Measurements from ENCODE around the gene KCNE1.

KCNE1 gene

DNA sequence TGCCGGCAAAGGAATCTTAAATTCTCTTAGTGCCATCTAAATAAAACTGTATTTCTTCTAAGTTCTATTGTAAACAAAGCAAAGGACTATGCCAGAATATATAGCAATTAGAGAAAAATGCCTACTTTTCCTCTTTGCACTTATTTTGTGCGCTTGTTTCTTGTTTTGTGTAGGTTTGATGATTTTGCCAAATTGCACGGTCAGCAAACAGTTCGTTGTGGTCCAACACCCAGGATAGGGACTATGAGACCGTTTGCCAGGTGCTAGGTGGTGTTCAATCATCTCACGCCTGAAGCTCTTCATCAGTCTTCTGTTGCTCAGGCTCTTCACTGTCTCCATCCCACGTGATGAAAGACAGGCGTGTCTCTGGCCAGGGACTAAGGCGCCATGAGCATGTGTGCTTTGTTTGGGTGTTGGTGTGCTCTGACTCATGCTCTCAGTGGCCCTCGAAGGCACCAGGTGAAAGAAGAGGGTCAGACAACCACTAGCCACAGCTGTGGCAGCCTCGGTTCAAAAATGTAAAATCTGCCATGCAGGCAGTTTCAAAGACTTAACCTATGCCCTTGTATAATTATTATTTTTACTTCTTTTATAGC lies 36.9 kb upstream of the KCNE1 start:
- in situ Hi-C loops (cut with MboI; ENCODE audit: low pct_unique_long_range_greater_than_20kb, low sequenced_read_pairs, unreplicated experiment) = no loop called here
- TF ChIP-seq, protein P1, sequence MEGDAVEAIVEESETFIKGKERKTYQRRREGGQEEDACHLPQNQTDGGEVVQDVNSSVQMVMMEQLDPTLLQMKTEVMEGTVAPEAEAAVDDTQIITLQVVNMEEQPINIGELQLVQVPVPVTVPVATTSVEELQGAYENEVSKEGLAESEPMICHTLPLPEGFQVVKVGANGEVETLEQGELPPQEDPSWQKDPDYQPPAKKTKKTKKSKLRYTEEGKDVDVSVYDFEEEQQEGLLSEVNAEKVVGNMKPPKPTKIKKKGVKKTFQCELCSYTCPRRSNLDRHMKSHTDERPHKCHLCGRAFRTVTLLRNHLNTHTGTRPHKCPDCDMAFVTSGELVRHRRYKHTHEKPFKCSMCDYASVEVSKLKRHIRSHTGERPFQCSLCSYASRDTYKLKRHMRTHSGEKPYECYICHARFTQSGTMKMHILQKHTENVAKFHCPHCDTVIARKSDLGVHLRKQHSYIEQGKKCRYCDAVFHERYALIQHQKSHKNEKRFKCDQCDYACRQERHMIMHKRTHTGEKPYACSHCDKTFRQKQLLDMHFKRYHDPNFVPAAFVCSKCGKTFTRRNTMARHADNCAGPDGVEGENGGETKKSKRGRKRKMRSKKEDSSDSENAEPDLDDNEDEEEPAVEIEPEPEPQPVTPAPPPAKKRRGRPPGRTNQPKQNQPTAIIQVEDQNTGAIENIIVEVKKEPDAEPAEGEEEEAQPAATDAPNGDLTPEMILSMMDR (IDR thresholded peaks at IDR 0.05; ENCODE audit: extremely low read depth, insufficient read depth, missing control alignments) = no peak
- no peak for DNase-seq (ENCODE audit: low spot score)

DNA sequence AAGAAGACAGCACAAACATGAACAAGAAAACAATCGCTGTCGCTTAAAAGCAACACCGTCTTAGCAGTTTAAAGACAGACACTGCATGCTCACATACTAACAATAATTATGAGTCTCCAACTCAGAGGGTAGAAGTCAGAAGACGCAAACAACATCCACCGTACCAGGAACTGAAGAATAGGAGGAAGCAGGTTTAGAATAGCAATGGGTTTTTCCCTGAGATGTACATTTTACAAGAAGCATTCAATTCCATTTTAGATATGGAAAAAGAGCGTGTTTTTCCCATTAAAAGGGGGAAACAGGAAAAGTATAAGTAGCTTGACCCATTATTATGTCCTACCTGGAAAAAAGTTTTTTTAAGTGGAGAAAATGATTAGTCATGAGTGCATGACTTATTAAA lies 34.5 kb upstream of the KCNE1 start:
- in situ Hi-C loops (cut with MboI; ENCODE audit: low pct_unique_long_range_greater_than_20kb, low sequenced_read_pairs, unreplicated experiment) = no loop called here
- TF ChIP-seq, protein P1 (IDR thresholded peaks at IDR 0.05; ENCODE audit: extremely low read depth, insufficient read depth, missing control alignments) = no peak
- no peak for DNase-seq (ENCODE audit: low spot score)

DNA sequence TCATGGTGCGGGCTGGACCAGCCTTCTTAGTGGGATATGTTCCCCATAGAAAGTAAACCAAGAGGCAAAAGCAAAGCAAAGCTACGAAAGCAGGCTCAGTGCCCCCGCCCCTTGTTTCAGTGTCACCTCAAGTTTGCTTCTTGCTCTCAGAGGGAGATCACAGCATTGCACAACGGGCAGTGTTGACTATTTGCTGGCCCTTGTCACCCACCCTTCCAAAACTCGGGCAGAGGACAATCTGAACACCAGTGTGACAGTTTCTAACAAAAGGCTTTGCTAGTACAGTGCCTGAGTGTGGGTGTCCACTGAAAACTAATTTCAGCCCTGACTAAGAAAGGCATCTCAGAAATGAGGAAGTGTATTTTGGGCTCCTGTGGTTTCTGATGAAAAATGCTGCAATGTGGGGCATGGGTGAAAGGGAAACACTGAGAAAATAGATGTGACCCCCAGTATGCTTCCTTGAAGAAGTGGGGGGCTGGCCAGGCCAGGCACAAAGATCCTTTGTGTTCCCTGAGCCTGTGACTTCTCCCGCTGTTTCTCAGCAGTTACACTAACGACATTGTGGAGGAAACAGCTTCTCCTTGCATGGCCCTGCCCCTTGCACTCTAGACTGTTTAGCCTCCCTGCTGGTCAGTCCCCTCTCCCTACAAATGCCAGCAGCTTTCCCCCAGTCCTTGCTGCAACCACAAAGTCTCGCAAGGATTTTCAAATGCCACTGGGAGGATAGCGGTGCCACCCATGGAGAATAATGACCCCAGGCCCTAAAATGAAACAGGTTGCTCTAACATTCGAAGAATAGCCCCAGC lies 33.3 kb upstream of the KCNE1 start:
- TF ChIP-seq, protein P1 (IDR thresholded peaks at IDR 0.05; ENCODE audit: extremely low read depth, insufficient read depth, missing control alignments) = no peak
- in situ Hi-C loops (cut with MboI; ENCODE audit: low pct_unique_long_range_greater_than_20kb, low sequenced_read_pairs, unreplicated experiment) = no loop called here
- peak; percentile 73 for DNase-seq (ENCODE audit: low spot score)

DNA sequence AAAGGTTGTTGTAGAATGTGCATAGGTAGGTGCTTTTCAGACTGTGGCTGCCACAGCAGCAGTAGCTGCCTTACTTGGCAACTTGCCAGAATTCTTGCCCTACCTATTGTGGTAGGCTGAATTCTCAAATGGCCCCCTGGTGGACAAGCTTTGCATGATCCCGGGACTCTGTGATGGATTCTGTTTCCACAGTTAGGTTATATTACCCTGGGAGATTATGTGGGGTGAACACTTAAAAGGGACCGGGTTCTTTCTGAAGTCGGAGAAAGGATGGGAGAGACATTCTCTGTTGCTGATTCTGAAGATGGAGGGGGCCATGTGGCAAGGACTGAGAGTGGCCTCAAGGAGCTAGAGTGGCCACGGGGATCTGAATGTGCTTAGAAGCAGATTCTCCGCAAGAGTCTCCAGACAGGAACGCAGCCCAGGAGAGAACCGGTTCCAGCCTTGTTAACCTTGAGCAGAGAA lies 32.1 kb upstream of the KCNE1 start:
- no peak for DNase-seq (ENCODE audit: low spot score)
- TF ChIP-seq, protein P1 (IDR thresholded peaks at IDR 0.05; ENCODE audit: extremely low read depth, insufficient read depth, missing control alignments) = peak; percentile 39
- in situ Hi-C loops (cut with MboI; ENCODE audit: low pct_unique_long_range_greater_than_20kb, low sequenced_read_pairs, unreplicated experiment) = no loop called here

DNA sequence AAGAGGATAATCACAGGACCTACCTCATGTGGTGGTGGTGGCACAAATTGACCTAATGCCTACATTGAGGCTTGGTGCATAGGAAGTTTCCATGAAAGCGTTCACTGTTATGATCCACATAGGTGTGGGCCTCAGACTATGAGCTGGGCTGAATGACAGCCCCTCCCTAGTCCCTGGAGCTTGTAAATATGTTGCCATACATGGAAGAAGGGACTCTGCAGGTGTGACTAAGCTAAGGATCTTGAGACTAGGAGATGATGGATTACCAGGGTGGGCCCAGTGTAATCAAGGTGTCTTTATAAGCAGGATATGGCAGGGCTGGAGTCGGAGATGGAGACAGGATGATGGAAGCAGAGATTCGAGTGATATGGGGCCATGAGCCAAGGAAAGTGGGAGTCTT lies 31.0 kb upstream of the KCNE1 start:
- DNase-seq (ENCODE audit: low spot score) = no peak
- TF ChIP-seq, protein P1 (IDR thresholded peaks at IDR 0.05; ENCODE audit: extremely low read depth, insufficient read depth, missing control alignments) = no peak
- in situ Hi-C loops (cut with MboI; ENCODE audit: low pct_unique_long_range_greater_than_20kb, low sequenced_read_pairs, unreplicated experiment) = no loop called here

DNA sequence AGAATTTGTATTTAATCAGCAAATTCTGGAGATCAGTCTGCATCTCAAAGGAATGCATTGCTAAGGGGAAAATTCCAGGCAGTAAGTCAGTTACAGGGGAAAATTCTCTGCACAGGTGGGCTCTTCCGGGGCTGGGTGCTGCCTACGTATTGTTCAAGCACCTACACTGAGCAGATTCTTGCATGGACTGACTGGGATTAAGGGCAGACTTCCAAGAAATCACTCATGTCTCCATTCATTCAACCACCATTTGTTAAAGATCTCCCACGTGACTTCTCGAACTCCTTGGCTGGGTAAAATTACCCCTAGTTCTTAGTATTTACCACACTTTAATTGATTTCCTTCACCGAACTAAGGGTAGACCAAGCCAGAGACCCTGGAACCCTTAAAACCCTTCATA lies 28.2 kb upstream of the KCNE1 start:
- TF ChIP-seq, protein P1 (IDR thresholded peaks at IDR 0.05; ENCODE audit: extremely low read depth, insufficient read depth, missing control alignments) = no peak
- in situ Hi-C loops (cut with MboI; ENCODE audit: low pct_unique_long_range_greater_than_20kb, low sequenced_read_pairs, unreplicated experiment) = no loop called here
- DNase-seq (ENCODE audit: low spot score) = no peak
